Dendritic cell treated with granulocyte-macrophage colony-stimulating factor and Interleukin-4, amounts not matched to agents 40 ng/mL and 50 ng/mL, for 4 days (primary cell): ENCODE measurements around the gene PRPF8.

Source experiments
- H3K27ac Mint-ChIP-seq: one replicate; pipeline ENCODE4 v1.8.0; 2022; ENCODE audit warnings: mild to moderate bottlenecking, mixed read lengths
- H3K27me3 Mint-ChIP-seq: one replicate; pipeline ENCODE4 v1.8.0; 2022; ENCODE audit warnings: mild to moderate bottlenecking, mixed read lengths
- H3K36me3 Mint-ChIP-seq: one replicate; pipeline ENCODE4 v1.8.0; 2022; ENCODE audit warnings: low read depth, mixed read lengths
- H3K4me1 Mint-ChIP-seq: one replicate; pipeline ENCODE4 v1.8.0; 2022; ENCODE audit warnings: low read depth, mixed read lengths
- H3K4me3 Mint-ChIP-seq: one replicate; pipeline ENCODE4 v1.8.0; 2022; ENCODE audit warnings: mild to moderate bottlenecking, moderate library complexity, mixed read lengths
- H3K9me3 Mint-ChIP-seq: one replicate; pipeline ENCODE4 v1.8.0; 2022; ENCODE audit warnings: mixed read lengths
- intact Hi-C: fragments of 100-400 bp; cut with micrococcal nuclease; formaldehyde crosslinking; loops from one replicate; pipeline ENCODE4 v1.15.0; 2022

Gene PRPF8

GRCh38 chr17:1639549-1640180 lies 45.0 kb downstream of the PRPF8 start:
- intact Hi-C loops = loop anchor here (10.0 kb wide), 1 partner anchor 275 kb away; no protein-coding TSS in a partner anchor
- H3K36me3 Mint-ChIP-seq = peaks cover 64% of the 10 kb centered on the region
- peaks cover 2% of the 10 kb centered on the region for H3K27me3 Mint-ChIP-seq
- peaks cover 35% of the 10 kb centered on the region for H3K4me1 Mint-ChIP-seq
- no peaks in the 10 kb centered on the region for H3K9me3 Mint-ChIP-seq
- H3K27ac Mint-ChIP-seq = peak overlapping the region; percentile 63
- no peak overlapping the region for H3K4me3 Mint-ChIP-seq

GRCh38 chr17:1638624-1639300 lies 45.9 kb downstream of the PRPF8 start:
- intact Hi-C loops = loop anchor here (10.0 kb wide), 1 partner anchor 274 kb away; no protein-coding TSS in a partner anchor
- no peaks in the 10 kb centered on the region for H3K9me3 Mint-ChIP-seq
- no peak overlapping the region for H3K4me3 Mint-ChIP-seq
- peaks cover 26% of the 10 kb centered on the region for H3K4me1 Mint-ChIP-seq
- H3K36me3 Mint-ChIP-seq = peaks cover 71% of the 10 kb centered on the region
- peaks cover 2% of the 10 kb centered on the region for H3K27me3 Mint-ChIP-seq
- peak overlapping the region; percentile 51 for H3K27ac Mint-ChIP-seq

GRCh38 chr17:1638171-1638590 lies 46.5 kb downstream of the PRPF8 start:
- Mint-ChIP-seq H3K9me3 (no peaks in the 10 kb centered on the region), H3K27ac (peak overlapping the region; percentile 51), H3K4me3 (peak overlapping the region; percentile 31), H3K4me1 (peaks cover 26% of the 10 kb centered on the region), H3K27me3 (peaks cover 2% of the 10 kb centered on the region), H3K36me3 (peaks cover 71% of the 10 kb centered on the region)
- intact Hi-C loops = loop anchor here (10.0 kb wide), 1 partner anchor 273 kb away; no protein-coding TSS in a partner anchor

GRCh38 chr17:1636732-1637285 lies 47.9 kb downstream of the PRPF8 start:
- Mint-ChIP-seq H3K27ac (no peak overlapping the region), H3K4me3 (no peak overlapping the region), H3K9me3 (no peaks in the 10 kb centered on the region), H3K36me3 (peaks cover 71% of the 10 kb centered on the region), H3K4me1 (peaks cover 29% of the 10 kb centered on the region), H3K27me3 (peaks cover 2% of the 10 kb centered on the region)
- intact Hi-C loops = loop anchor here (10.0 kb wide), 1 partner anchor 272 kb away; no protein-coding TSS in a partner anchor

- Mint-ChIP-seq H3K36me3 (peaks cover 67% of the 10 kb centered on the region), H3K27ac (no peak overlapping the region), H3K4me1 (peaks cover 38% of the 10 kb centered on the region), H3K27me3 (peaks cover 2% of the 10 kb centered on the region), H3K9me3 (no peaks in the 10 kb centered on the region), H3K4me3 (no peak overlapping the region)
- intact Hi-C loops = loop anchor here (10.0 kb wide), 1 partner anchor 271 kb away; no protein-coding TSS in a partner anchor
These were observed 48.8 kb downstream of the PRPF8 start for GRCh38 chr17:1635675-1636465.

- no peak overlapping the region for H3K4me3 Mint-ChIP-seq
- peaks cover 59% of the 10 kb centered on the region for H3K36me3 Mint-ChIP-seq
- H3K27ac Mint-ChIP-seq = no peak overlapping the region
- H3K27me3 Mint-ChIP-seq = peaks cover 2% of the 10 kb centered on the region
- H3K9me3 Mint-ChIP-seq = no peaks in the 10 kb centered on the region
- intact Hi-C loops = loop anchor here (10.0 kb wide), 1 partner anchor 270 kb away; no protein-coding TSS in a partner anchor
- H3K4me1 Mint-ChIP-seq = peaks cover 46% of the 10 kb centered on the region
These were observed 49.6 kb downstream of the PRPF8 start for GRCh38 chr17:1634841-1635650.

GRCh38 chr17:1630662-1631061 lies 54.0 kb downstream of the PRPF8 start:
- H3K4me1 Mint-ChIP-seq = peaks cover 44% of the 10 kb centered on the region
- intact Hi-C loops = loop anchor here (1.0 to 10.0 kb wide), 2 partner anchors 18 to 266 kb away; no protein-coding TSS in a partner anchor
- no peaks in the 10 kb centered on the region for H3K9me3 Mint-ChIP-seq
- peaks cover 50% of the 10 kb centered on the region for H3K36me3 Mint-ChIP-seq
- peak overlapping the region; percentile 98 for H3K4me3 Mint-ChIP-seq
- no peaks in the 10 kb centered on the region for H3K27me3 Mint-ChIP-seq
- H3K27ac Mint-ChIP-seq = peak overlapping the region; percentile 93

- Mint-ChIP-seq H3K27me3 (no peaks in the 10 kb centered on the region), H3K36me3 (peaks cover 50% of the 10 kb centered on the region), H3K27ac (peak overlapping the region; percentile 93), H3K4me1 (peaks cover 51% of the 10 kb centered on the region), H3K4me3 (peak overlapping the region; percentile 98), H3K9me3 (no peaks in the 10 kb centered on the region)
- intact Hi-C loops = loop anchor here (5.0 to 10.0 kb wide), 3 partner anchors 37 to 265 kb away; no protein-coding TSS in a partner anchor
These were observed 55.0 kb downstream of the PRPF8 start for GRCh38 chr17:1629504-1630310.

- Mint-ChIP-seq H3K4me3 (peak overlapping the region; percentile 98), H3K4me1 (peaks cover 55% of the 10 kb centered on the region), H3K9me3 (no peaks in the 10 kb centered on the region), H3K36me3 (peaks cover 50% of the 10 kb centered on the region), H3K27me3 (no peaks in the 10 kb centered on the region), H3K27ac (peak overlapping the region; percentile 93)
- intact Hi-C loops = loop anchor here (5.0 kb wide), 2 partner anchors 37 to 72 kb away; no protein-coding TSS in a partner anchor
These were observed 55.7 kb downstream of the PRPF8 start for GRCh38 chr17:1628856-1629503.

- no peaks in the 10 kb centered on the region for H3K9me3 Mint-ChIP-seq
- peaks cover 57% of the 10 kb centered on the region for H3K36me3 Mint-ChIP-seq
- H3K4me1 Mint-ChIP-seq = peaks cover 63% of the 10 kb centered on the region
- H3K4me3 Mint-ChIP-seq = peak within 1 kb of the TSS; percentile 98
- intact Hi-C loops = loop anchor here (1.0 to 5.0 kb wide), 4 partner anchors 16 to 71 kb away; no protein-coding TSS in a partner anchor
- peak within 1 kb of the TSS; percentile 93 for H3K27ac Mint-ChIP-seq
- no peaks in the 10 kb centered on the region for H3K27me3 Mint-ChIP-seq
These were observed 56.4 kb downstream of the PRPF8 start, which contains the start of gene SLC43A2 for GRCh38 chr17:1627982-1628855. SLC43A2 (minus strand) TSS chr17:1628834; CDS start chr17:1627874, 960 bp downstream.
